Measurements from ENCODE around the gene CPTP.
A peak's percentile ranks its signal among the peaks of the same experiment; 100 is the strongest.

Gene CPTP

DNA sequence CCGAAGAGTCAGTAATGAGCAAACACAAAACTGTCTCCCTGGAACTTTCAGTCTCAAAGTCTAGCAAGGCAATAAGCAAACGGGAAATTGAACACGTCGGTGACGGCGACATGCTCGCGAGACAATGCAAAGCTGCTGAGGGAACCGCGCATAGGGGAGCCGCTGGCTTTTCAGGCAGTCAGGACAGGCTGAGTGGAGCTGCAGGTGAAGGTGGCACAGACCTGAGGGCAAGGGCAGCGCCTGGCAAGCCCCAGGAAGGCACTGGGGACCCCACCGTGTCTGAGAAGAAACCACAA lies 5.0 kb upstream of the CPTP start:
- no peak for DNase-seq (ENCODE audit: low spot score)

DNA sequence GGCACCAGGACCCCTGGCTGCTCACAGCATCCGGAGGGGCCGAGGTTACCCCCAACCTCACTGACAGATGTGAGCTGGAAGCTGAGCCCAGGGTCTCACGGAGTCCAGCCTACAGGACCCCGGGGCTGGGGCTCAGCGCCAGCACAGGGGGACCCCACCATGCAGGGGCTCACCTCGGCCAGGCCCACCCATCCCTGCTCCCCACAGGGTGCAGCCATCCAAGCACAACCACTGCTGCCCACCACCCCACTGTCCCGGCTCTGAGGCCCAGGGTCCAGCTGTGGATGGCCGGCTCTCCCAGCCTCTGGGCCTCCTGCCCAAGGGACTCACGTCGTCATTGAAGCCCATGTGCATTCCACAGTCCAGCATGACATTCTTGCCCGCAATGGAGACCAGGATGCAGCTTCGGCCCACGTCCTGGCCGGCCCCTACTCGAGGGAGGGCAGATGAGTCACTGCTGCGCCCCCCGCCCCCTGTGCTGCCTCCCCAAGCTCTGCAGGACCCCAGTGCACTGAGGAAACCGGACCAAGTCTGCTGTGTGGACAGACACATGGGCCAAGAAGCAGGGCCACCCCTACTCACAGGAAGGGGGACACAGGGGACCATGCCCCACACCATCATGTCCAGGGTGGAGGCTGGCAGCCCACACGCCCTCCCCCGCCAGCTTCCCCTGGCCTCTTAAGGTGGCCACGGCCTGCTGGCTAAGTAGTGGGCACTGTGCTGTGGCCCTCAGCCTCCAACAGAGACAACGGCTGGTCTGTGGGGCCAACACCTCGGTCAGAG lies 3.7 kb upstream of the CPTP start:
- no peak for DNase-seq (ENCODE audit: low spot score)

DNA sequence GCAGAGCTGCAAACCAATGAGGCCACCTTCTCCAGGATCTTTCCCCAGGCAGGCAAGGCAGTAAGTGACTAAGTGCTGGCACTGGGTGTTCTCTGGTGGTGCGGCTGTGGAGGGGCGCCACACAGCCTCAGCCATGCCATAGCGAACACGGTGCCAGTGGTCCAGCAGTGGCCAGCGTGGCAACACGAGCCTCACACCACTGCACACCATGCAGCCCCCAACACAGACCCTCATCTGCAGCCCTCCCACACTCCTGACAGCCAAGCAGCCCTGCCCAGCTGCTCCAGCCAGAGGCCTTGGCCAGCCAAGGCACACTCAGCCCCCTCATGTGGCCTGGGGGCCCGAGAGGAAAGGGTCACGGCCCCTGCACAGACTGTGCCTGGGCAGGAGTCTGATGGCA lies 3.1 kb upstream of the CPTP start:
- no peak for DNase-seq (ENCODE audit: low spot score)

DNA sequence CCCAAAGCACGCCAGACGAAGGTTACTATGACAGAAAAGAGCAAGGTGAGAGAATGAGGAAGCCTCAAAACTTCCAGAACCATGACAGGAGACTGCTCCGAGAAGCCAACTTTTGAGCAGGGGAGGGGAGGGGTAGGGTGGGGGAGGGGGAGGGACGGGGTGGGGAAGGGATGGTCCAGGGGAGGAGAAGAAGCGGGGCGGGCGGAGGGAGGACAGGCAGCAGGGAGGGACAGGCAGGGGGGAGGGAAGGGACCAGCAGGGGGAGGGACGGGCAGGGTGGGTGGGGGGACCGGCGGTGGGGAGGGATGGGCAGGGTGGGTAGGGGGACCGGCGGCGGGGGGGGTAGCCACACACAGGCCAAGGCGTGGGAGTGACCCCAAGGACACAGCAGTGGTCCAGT lies 2.2 kb upstream of the CPTP start:
- DNase-seq (ENCODE audit: low spot score): no peak

DNA sequence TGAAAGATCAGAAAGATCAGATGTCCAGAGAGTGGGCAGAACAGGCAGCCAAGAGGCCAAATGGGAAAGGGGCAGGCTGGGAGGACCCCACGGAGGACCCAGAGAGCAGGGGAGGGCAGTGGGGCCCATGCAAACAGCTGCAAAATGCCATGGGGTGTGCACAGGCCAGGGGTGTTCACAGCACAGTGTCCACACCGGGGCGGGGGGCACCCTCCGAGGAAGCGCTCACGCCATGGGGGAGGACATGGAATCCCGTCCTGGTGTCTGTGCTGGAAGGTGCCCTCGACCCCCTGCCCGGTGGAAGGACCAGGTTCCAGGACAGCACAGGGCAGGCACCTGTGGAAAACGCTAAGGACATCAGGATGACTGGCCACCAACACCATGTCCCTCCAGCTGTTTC lies 1.6 kb upstream of the CPTP start:
- DNase-seq (ENCODE audit: low spot score): no peak

DNA sequence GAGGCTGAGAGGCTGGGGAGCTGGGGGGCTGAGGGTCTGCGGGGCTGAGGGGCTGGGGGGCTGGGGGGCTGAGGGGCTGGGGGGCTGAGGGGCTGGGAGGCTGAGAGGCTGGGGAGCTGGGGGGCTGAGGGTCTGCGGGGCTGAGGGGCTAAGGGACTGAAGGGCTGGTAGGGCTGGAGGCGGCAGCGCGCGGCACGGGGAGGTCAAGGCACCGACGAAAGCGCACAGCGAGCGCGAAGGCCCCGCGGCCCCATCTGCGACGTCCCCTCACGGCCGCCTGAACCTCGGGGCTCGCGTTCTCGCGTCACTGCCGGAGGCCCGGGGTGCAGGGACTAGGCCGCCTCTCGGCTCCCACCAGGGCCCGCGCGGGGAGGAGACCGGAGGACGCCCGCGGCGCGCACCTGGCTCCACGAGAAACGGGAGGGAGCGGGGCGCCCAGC lies 498 bp upstream of the CPTP start:
- DNase-seq (ENCODE audit: low spot score): no peak

DNA sequence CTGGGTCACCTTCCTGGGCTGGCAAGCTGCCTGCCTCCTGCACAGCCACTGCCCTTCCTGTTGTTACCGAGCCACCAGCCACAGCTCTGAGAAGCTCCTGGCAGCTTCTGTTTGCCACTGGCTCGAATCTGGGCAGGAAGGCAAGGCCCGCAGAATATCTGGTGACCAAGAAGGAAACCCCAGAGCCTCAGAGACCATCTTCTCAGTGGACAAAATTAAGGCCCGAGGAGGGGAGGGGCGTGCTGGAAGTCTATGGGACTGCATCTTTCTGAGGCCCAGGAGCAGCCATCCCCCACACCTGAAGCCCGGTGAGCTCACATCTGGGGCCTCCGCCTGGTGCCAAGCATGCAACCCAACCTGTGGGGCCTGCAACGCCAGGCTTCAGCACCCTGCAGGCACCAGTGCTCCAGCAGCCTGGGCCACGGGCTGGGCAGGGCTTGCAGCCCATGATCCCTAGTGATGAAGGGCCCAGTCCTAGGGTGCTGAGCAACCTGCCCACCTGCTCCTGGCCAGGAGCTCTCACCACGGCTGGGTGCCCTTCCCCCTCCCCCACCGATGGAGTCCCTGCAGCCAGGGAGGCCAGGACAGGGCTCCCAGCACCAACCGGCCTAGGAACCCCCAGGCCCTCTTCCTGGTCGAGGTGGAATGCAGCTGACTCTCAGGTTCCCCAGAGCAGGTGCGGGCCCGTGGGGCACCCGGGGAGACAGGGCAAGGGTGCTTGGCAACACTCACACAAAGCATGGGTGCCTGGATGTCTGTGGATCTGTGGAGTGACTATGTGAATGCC lies 879 bp downstream of the CPTP start:
- DNase-seq (ENCODE audit: low spot score): peak; percentile 54

DNA sequence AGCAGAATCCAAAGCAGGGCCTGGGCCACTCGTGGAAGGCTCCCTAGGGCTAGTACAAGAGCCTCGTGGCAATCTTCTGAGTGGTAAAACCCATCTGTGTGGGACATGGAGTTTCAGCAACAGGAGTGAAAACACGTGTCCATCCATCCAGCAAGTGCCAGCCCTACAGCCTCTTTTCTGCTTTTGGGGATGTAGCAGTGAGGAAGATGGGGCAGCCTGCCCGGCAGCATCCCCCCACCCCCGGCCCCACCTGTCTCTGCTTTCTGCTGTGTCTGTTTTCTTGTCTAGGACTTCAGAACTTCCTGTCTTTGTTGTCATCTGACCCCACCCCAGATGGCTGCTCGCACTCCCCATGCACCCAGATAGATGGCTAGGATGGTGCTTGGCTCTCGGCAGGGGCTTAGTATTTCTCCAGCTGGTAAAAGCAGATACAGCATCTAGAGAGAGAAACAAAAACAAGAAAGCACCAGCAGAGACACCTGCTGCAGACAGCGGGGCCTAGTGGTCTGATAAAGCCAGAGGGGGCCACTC lies 1.5 kb downstream of the CPTP start:
- DNase-seq (ENCODE audit: low spot score): peak; percentile 66

DNA sequence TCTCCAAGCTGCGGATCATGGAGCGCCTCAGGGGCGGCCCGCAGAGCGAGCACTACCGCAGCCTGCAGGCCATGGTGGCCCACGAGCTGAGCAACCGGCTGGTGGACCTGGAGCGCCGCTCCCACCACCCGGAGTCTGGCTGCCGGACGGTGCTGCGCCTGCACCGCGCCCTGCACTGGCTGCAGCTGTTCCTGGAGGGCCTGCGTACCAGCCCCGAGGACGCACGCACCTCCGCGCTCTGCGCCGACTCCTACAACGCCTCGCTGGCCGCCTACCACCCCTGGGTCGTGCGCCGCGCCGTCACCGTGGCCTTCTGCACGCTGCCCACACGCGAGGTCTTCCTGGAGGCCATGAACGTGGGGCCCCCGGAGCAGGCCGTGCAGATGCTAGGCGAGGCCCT lies 2.7 kb downstream of the CPTP start:
- no peak for DNase-seq (ENCODE audit: low spot score)

DNA sequence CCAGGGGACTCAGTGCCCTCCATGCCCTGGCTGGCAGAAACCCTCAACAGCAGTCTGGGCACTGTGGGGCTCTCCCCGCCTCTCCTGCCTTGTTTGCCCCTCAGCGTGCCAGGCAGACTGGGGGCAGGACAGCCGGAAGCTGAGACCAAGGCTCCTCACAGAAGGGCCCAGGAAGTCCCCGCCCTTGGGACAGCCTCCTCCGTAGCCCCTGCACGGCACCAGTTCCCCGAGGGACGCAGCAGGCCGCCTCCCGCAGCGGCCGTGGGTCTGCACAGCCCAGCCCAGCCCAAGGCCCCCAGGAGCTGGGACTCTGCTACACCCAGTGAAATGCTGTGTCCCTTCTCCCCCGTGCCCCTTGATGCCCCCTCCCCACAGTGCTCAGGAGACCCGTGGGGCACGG lies 3.7 kb downstream of the CPTP start:
- DNase-seq (ENCODE audit: low spot score): no peak

DNA sequence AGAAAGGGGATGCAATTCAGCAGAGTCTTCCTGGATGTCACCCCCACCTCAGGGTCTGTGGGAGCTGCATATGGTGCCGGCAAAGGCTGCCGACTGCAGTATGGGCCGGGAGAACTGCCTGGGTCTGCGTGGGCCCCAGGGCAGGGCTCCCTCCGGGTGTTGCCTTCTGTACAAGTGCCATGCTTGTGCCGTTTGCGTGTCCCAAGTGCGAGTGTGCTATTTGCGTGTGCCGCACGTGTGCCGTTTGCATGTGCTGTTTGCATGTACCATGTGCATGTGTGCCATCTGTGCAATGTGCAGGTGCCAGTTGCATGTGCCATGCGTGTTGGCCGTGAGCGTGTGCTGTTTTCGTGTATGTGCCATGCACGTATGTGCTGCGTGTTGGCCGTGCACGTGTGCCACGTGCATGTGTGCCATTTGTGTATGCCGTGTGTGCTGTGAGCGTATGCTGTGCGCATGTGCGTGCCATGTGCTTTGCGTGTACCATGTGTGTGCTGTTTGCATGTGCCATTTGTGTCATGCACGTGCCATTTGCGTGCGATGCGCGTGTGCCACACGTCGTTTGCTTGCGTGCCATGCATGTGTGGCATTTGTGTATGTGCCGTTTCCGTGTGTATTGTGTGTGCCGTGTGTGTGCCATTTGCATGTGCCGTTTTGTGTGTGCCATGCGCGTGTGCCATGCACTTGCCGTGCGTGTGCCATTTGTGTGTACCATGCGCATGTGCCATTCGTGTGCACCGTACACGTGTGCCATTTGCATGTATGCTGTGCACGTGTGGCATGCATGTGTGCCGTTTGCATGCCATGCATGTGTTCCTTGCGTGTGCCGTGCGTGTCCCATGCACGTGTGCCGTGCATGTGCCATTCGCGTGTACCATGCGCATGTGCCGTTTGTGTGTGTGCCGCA lies 5.0 kb downstream of the CPTP start:
- DNase-seq (ENCODE audit: low spot score): no peak

DNA sequence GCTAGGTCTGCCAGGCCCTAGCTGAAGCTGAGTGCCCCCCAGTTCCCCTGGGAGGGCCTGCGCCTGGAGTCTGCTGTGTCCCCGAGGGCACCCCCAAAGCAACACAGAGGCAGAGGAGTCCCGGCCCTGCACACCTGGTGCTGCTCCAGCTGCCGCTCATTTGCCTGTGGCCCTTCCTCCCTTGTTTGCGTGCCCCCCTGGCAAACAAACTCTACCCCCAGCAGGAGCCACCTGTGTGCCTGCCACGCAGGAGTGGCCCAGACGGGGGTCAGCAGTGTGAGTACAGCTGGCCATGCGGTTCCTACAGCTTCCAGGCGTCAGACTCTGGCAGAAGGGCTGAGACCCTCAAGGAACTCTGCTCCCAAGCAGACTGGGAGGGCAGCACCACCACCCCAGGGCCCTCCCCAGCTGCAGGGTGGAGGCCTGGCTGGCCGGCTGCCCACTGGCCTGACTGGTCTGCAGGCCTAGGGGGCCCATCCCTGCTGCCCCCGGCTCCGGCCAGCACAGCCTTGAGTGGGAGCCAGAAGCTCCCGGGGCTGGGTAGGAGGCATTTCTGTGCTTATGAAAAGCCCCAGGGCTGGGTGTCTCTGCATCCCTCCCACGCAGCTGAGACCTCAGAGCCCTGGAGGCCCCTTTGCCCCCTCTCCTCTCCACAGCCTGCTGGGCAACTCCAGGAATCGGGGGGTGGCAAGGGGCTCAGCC lies 5.9 kb downstream of the CPTP start:
- no peak for DNase-seq (ENCODE audit: low spot score)

DNA sequence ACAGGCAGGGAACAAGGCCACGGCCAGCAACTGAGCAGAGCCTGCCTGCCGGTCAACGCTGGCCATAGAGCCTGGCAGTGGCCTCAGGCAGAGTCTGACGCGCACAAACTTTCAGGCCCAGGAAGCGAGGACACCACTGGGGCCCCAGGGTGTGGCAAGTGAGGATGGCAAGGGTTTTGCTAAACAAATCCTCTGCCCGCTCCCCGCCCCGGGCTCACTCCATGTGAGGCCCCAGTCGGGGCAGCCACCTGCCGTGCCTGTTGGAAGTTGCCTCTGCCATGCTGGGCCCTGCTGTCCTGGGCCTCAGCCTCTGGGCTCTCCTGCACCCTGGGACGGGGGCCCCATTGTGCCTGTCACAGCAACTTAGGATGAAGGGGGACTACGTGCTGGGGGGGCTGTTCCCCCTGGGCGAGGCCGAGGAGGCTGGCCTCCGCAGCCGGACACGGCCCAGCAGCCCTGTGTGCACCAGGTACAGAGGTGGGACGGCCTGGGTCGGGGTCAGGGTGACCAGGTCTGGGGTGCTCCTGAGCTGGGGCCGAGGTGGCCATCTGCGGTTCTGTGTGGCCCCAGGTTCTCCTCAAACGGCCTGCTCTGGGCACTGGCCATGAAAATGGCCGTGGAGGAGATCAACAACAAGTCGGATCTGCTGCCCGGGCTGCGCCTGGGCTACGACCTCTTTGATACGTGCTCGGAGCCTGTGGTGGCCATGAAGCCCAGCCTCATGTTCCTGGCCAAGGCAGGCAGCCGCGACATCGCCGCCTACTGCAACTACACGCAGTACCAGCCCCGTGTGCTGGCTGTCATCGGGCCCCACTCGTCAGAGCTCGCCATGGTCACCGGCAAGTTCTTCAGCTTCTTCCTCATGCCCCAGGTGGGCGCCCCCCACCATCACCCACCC lies 6.7 kb downstream of the CPTP start, which contains the start of gene TAS1R3:
TAS1R3 (plus strand) TSS at position 213 of the 898 bp plus-strand sequence; CDS start at position 279, 66 bp downstream.
- no peak for DNase-seq (ENCODE audit: low spot score)

DNA sequence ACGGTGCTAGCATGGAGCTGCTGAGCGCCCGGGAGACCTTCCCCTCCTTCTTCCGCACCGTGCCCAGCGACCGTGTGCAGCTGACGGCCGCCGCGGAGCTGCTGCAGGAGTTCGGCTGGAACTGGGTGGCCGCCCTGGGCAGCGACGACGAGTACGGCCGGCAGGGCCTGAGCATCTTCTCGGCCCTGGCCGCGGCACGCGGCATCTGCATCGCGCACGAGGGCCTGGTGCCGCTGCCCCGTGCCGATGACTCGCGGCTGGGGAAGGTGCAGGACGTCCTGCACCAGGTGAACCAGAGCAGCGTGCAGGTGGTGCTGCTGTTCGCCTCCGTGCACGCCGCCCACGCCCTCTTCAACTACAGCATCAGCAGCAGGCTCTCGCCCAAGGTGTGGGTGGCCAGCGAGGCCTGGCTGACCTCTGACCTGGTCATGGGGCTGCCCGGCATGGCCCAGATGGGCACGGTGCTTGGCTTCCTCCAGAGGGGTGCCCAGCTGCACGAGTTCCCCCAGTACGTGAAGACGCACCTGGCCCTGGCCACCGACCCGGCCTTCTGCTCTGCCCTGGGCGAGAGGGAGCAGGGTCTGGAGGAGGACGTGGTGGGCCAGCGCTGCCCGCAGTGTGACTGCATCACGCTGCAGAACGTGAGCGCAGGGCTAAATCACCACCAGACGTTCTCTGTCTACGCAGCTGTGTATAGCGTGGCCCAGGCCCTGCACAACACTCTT lies 7.6 kb downstream of the CPTP start:
- no peak for DNase-seq (ENCODE audit: low spot score)

DNA sequence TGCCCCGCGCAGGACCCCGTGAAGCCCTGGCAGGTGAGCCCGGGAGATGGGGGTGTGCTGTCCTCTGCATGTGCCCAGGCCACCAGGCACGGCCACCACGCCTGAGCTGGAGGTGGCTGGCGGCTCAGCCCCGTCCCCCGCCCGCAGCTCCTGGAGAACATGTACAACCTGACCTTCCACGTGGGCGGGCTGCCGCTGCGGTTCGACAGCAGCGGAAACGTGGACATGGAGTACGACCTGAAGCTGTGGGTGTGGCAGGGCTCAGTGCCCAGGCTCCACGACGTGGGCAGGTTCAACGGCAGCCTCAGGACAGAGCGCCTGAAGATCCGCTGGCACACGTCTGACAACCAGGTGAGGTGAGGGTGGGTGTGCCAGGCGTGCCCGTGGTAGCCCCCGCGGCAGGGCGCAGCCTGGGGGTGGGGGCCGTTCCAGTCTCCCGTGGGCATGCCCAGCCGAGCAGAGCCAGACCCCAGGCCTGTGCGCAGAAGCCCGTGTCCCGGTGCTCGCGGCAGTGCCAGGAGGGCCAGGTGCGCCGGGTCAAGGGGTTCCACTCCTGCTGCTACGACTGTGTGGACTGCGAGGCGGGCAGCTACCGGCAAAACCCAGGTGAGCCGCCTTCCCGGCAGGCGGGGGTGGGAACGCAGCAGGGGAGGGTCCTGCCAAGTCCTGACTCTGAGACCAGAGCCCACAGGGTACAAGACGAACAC lies 8.3 kb downstream of the CPTP start:
- no peak for DNase-seq (ENCODE audit: low spot score)

DNA sequence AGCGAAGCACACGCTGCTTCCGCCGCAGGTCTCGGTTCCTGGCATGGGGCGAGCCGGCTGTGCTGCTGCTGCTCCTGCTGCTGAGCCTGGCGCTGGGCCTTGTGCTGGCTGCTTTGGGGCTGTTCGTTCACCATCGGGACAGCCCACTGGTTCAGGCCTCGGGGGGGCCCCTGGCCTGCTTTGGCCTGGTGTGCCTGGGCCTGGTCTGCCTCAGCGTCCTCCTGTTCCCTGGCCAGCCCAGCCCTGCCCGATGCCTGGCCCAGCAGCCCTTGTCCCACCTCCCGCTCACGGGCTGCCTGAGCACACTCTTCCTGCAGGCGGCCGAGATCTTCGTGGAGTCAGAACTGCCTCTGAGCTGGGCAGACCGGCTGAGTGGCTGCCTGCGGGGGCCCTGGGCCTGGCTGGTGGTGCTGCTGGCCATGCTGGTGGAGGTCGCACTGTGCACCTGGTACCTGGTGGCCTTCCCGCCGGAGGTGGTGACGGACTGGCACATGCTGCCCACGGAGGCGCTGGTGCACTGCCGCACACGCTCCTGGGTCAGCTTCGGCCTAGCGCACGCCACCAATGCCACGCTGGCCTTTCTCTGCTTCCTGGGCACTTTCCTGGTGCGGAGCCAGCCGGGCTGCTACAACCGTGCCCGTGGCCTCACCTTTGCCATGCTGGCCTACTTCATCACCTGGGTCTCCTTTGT lies 9.1 kb downstream of the CPTP start:
- no peak for DNase-seq (ENCODE audit: low spot score)

DNA sequence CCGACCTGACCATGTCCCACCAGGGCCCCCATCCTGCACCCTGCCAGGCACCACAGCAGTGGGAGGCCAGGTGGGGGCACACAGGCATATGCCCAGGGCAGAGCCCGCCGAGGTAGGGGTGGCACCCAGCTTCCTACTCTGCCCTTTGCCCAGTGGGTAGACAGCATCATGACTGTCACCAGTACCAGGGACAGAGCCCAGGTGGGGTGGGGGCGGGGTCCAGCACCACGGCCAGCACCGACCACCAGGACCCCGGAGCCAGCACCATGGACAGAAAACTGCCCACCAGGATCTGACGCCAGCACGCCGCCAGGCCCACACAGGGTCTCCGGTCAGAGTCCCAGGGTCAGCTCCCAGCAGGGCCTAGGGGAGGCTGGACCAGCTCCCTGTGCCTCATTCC lies 10.2 kb downstream of the CPTP start:
- no peak for DNase-seq (ENCODE audit: low spot score)

DNA sequence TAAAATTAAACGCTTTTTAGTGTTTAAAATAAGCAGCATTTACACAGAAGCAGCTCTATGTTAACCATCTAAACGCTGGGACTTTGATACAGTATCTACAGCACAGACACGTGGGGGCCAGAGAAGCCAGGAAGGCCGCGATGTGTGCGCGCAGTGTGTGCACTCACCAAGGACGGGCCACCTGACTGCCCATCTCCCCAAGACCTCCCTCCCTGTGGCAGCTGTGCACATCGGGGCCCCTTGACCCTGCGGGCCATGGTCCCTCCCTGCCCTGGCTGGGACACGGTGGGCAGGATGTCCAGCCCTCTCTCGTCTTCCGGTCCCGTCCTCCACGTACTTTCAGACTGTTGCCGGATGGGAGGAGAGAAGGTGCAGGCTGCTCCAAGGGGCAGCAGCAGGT lies 10.7 kb downstream of the CPTP start:
- no peak for DNase-seq (ENCODE audit: low spot score)

DNA sequence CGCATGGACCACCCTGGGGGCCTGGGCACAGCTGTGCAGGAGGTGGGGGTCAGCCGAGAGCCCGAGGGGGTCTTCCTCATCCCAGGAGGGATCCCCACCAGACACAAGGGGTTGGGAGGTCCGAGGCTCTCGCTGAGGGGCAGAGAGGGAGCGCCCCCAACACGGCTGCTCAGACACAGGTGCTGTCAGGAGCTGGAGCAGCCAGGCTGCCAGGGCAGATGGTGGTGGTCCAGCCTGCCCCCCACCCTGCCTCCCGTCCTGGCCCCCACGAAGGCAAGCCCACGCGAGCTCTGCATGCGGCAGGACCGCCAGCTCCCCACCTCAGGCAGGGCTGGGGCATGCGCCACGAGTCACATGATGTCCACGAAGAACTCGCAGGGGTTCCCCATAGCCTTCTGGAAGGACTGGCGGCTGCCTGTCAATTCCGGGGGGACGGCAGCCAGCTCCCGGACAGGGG lies 11.2 kb downstream of the CPTP start:
- no peak for DNase-seq (ENCODE audit: low spot score)
